NB4 (cell line): ENCODE measurements around the gene CNOT6L.

Experiments used
- CTCF ChIP-seq: IDR thresholded peaks from one replicate; pipeline ENCODE4 v1.5.1; 2012; ENCODE audit warnings: low read depth, low read length
- POLR2A ChIP-seq: IDR thresholded peaks from 2 replicates; pipeline ENCODE4 v1.6.1; 2011; ENCODE audit warnings: mild to moderate bottlenecking; ENCODE audit not compliant: insufficient read length; ENCODE audit errors: extremely low read depth

- TF ChIP-seq CTCF (no peak), POLR2A (no peak)
Observed at GRCh38 chr4:77844363-77844762, 25.2 kb upstream of the CNOT6L start.
